GM12801 (cell line): ENCODE measurements around the gene SCIN.

ENCODE experiments used
- CTCF ChIP-seq: IDR thresholded peaks from one replicate; pipeline ENCODE4 v1.5.1; 2011; ENCODE audit warnings: control low read depth; ENCODE audit not compliant: insufficient read length; ENCODE audit errors: extremely low read depth

Gene SCIN

DNA sequence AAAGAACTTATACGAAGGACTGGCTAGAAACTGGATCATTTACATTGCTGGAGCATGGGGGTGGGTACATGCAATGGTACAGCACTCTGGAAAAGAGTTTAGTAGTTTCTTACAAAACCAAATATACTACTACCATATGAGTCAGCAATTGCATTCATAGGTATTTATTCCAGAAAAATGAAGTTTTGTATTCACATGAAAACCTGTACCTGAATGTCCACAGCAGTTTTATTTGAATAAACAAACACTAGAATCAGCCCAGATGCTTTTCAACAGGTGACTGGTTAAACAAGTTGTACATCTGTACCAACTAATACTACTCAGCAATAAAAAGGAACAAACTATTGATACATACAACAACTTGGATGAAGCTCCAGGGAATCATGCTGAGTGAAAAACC is 3.4 kb downstream of the SCIN start:
- TF ChIP-seq CTCF, result no peak

- no peak for TF ChIP-seq CTCF
Measured at GRCh38 chr7:12578930-12579640, 8.6 kb downstream of the SCIN start.

DNA sequence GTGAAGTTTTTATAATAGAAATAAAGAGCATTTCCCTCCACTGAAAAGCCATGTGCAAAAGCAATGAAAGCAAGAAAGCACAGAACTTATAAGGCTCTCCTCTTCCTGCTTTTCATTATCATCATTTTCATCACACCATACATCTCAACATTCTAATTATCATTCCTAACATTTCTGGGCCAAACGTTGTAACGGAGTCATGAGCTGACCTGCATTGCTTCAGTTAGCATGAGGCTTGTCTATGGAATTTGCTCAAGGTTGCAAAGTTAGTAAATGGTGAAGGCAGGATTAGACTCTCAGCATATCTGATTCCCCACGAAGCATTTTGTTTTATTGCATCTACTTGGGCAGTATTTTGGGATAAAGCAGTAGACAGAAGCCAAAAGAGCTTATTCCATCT is 11.4 kb downstream of the SCIN start:
- TF ChIP-seq CTCF, result no peak

GRCh38 chr7:12582362-12582761 is 11.8 kb downstream of the SCIN start:
- TF ChIP-seq CTCF, result no peak

DNA sequence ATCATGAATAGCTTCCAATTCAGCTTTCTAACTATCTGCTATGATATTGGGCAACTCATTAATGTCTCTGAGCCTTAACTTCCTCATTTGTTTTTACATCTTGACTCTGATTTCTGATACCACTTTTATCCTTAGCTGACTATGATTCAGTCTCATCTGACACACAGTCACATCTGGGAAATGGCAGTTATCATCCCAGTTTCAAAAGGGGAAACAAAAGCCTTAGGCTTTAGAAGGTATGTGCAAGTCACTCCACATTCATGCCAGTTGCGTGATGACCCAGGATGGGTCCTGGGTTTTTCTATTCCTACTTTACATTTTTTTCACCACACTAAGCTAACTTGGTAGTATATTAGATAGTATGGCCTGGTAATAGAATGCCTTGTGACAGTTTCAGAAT is 12.7 kb downstream of the SCIN start:
- TF ChIP-seq CTCF, result no peak

GRCh38 chr7:12583922-12584321 is 13.4 kb downstream of the SCIN start:
- no peak for TF ChIP-seq CTCF

- no peak for TF ChIP-seq CTCF
Measured at GRCh38 chr7:12584930-12585329, 14.4 kb downstream of the SCIN start.
